K562 (cell line): ENCODE measurements around the gene CKAP5. TPM values are rescaled to one million over a fixed set of nuclear protein-coding genes. Genes with fewer than 3 reads are reported as not detected.

ENCODE experiments used
- ATAC-seq: fragments of 200-7000 bp; cut with Tn5 transposase; 3 replicates; pipeline ENCODE4 v1.9.1; 2020; ENCODE audit warnings: moderate library complexity
- BruUV-seq: library from RNA; stranded (reverse); fragments of 400-500 nt; replicated peaks from 2 replicates; lab custom pipeline; 2021; lab: Mats Ljungman, UMichigan
- CTCF ChIA-PET: fragments of 300-600 bp; formaldehyde crosslinking; extraction: SDS; loops from one replicate; lab custom pipeline; 2021; ENCODE audit warnings: low intra/inter-chr PET ratio; lab: Yijun Ruan, JAX
- POLR2A ChIA-PET: fragments of 300-600, 350-650 bp; sonication (Branson Sonifier 250); formaldehyde crosslinking; extraction: SDS; loops from one replicate; lab custom pipeline; 2021; ENCODE audit warnings: antibody characterized with exemption, inconsistent platforms; lab: Yijun Ruan, JAX
- DNase-seq, 4 experiments: peaks; one replicate each; pipeline versions ENCODE4 v3.0.0 to v3.0.0-alpha.2; 2011 to 2018; ENCODE audit warnings: low spot score in 3 of 4, mixed read lengths in 3 of 4; ENCODE audit errors: extremely low read depth in 1 of 4
- FAIRE-seq: peaks from 2 replicates; lab custom pipeline; 2011; peaks lifted over from hg19 to GRCh38; lab: Jason Lieb, UNC
- H2AFZ ChIP-seq: 2 replicates; pipeline ENCODE4 v1.6.0; 2011; ENCODE audit warnings: low read depth, low read length, control low read depth, inconsistent platforms
- H3K27ac ChIP-seq: fragments of 200-600 bp; 3 replicates; pipeline ENCODE4 v1.8.0; 2011; ENCODE audit warnings: low read depth, mild to moderate bottlenecking, control low read depth, inconsistent platforms, low read length, moderate library complexity, mixed read lengths; ENCODE audit errors: extremely low read depth
- H3K27me3 ChIP-seq, 2 experiments: fragments of 300-600 bp in 1 of 2; 2 replicates in 1 of 2; 3 replicates in 1 of 2; pipeline versions ENCODE4 v1.6.0 to v1.8.0; 2011; ENCODE audit warnings: inconsistent platforms in 2 of 2, low read length in 2 of 2, mild to moderate bottlenecking in 1 of 2, mixed read lengths in 1 of 2, moderate library complexity in 1 of 2; ENCODE audit not compliant: control insufficient read depth in 2 of 2, insufficient read depth in 2 of 2
- H3K36me3 ChIP-seq: fragments of 300-600 bp; 3 replicates; pipeline ENCODE4 v1.8.0; 2011; ENCODE audit warnings: mild to moderate bottlenecking, low read length, inconsistent platforms; ENCODE audit not compliant: control insufficient read depth, insufficient read depth
- H3K4me1 ChIP-seq, 2 experiments: fragments of 200-600 bp in 1 of 2; replicated peaks in 1 of 2; 2 replicates in 1 of 2; 3 replicates in 1 of 2; pipeline versions ENCODE4 v1.5.1 to v1.8.0; 2011; ENCODE audit warnings: inconsistent platforms in 2 of 2, low read length in 2 of 2, mild to moderate bottlenecking in 1 of 2, mixed read lengths in 1 of 2, moderate library complexity in 1 of 2; ENCODE audit not compliant: control insufficient read depth in 2 of 2, insufficient read depth in 2 of 2
- H3K4me2 ChIP-seq: 2 replicates; pipeline ENCODE4 v1.6.1; 2011; ENCODE audit warnings: low read length, control low read depth, inconsistent platforms, mixed read lengths; ENCODE audit not compliant: insufficient read depth
- H3K4me3 ChIP-seq: fragments of 200-600 bp; sonication (generic), shearing (Covaris generic); 2 replicates; pipeline ENCODE4 v1.5.1; 2016; ENCODE audit warnings: control low read depth, inconsistent platforms
- H3K79me2 ChIP-seq: fragments of 200-600 bp; 3 replicates; pipeline ENCODE4 v1.8.0; 2011; ENCODE audit warnings: low read length, inconsistent platforms; ENCODE audit not compliant: control insufficient read depth, insufficient read depth
- H3K9ac ChIP-seq, 2 experiments: 2 replicates each; pipeline versions ENCODE4 v1.6.0 to v1.6.1; 2011; ENCODE audit warnings: low read depth in 2 of 2, low read length in 2 of 2, control low read depth in 1 of 2, inconsistent platforms in 1 of 2, mild to moderate bottlenecking in 1 of 2, mixed read lengths in 1 of 2; ENCODE audit not compliant: insufficient read depth in 1 of 2
- H3K9me1 ChIP-seq: one replicate; pipeline ENCODE4 v1.6.0; 2011; ENCODE audit warnings: inconsistent platforms, mild to moderate bottlenecking, low read length, moderate library complexity; ENCODE audit not compliant: control insufficient read depth, insufficient read depth
- H3K9me3 ChIP-seq: replicated peaks from 2 replicates; pipeline ENCODE4 v1.5.1; 2011; ENCODE audit warnings: low read depth, low read length, inconsistent platforms; ENCODE audit not compliant: control insufficient read depth, insufficient read depth
- H4K20me1 ChIP-seq: replicated peaks from 2 replicates; pipeline ENCODE4 v1.6.1; 2011; ENCODE audit warnings: low read length, inconsistent platforms, mixed read lengths; ENCODE audit not compliant: control insufficient read depth, insufficient read depth
- FOXA1 ChIP-seq: fragments of 450-650 bp; IDR thresholded peaks from 2 replicates; pipeline ENCODE4 v1.6.1; 2016; ENCODE audit warnings: mild to moderate bottlenecking, borderline replicate concordance
- KLF6 ChIP-seq: fragments of 250-450 bp; sonication (Bioruptor Pico); IDR thresholded peaks from 2 replicates; pipeline ENCODE4 v1.4.0; 2020; ENCODE audit warnings: mild to moderate bottlenecking, moderate library complexity, borderline replicate concordance
- POLR3G ChIP-seq: IDR thresholded peaks from 2 replicates; pipeline ENCODE4 v1.6.1; 2011; ENCODE audit not compliant: insufficient read length, insufficient replicate concordance; ENCODE audit errors: extremely low read depth
- RBFOX2 ChIP-seq: fragments of 200-400 bp; formaldehyde crosslinking; IDR thresholded peaks from 2 replicates; pipeline ENCODE4 v1.6.1; 2017; ENCODE audit warnings: low read depth, mild to moderate bottlenecking, low read length, moderate library complexity
- RFX1 ChIP-seq: fragments of 450-650 bp; IDR thresholded peaks from 2 replicates; pipeline ENCODE4 v1.6.1; 2016; ENCODE audit warnings: mild to moderate bottlenecking, moderate library complexity
- ZNF766 ChIP-seq: fragments of 200-800 bp; sonication (Bioruptor generic); conservative IDR thresholded peaks from 2 replicates; pipeline ENCODE4 v1.6.1; 2016; ENCODE audit warnings: missing genetic modification characterization, missing compliant biosample characterization
- whole genome bisulfite sequencing: fragments of 100-300 bp; shearing (Covaris generic); methylation state at CpG from one replicate; pipeline ENCODE4 v1.1.6; 2016; ENCODE audit warnings: low coverage, mixed read lengths; ENCODE audit not compliant: insufficient coverage; ENCODE audit errors: missing lambda C conversion rate; 5-methylcytosine and 5-hydroxymethylcytosine counted together
- in situ Hi-C: fragments of 300-500 bp; cut with MboI; formaldehyde crosslinking; loops from 4 replicates; pipeline ENCODE4 v1.15.0; 2018; ENCODE audit warnings: inconsistent platforms, mixed read lengths
- intact Hi-C: fragments of 100-400 bp; cut with micrococcal nuclease; formaldehyde crosslinking; loops from 2 replicates; pipeline ENCODE4 v1.14.2; 2022
- polyA plus RNA-seq, 8 experiments: library from polyadenylated mRNA; depleted of rRNA in 4 of 8; stranded (reverse) in 5 of 8; unstranded in 3 of 8; fragments of >200 nt; fragmentation: Nextera tagmentation in 2 of 8; fragmentation: Illumina TruSeq in 1 of 8; extraction: Ambion mirVana in 2 of 8; extraction: Trizol in 1 of 8; gene quantifications; 2 replicates each; pipeline versions ENCODE4 v1.2.1 to v1.2.3, GENCODE V29; 2011 to 2014; ENCODE audit warnings: inconsistent platforms in 1 of 8, missing spikeins in 1 of 8
- total RNA-seq, 7 experiments: library from RNA; depleted of rRNA in 6 of 7; stranded (reverse); fragments of >200 nt in 6 of 7; fragmentation: Illumina TruSeq in 2 of 7; extraction: Trizol in 2 of 7; gene quantifications; 2 replicates each; pipeline versions ENCODE4 v1.2.1 to v1.2.3, GENCODE V29; 2011 to 2021; ENCODE audit warnings: low replicate concordance in 1 of 7
- TF ChIP-seq, protein P1 (sequence below): fragments of 250-450 bp; sonication (Bioruptor Pico); IDR thresholded peaks from 2 replicates; pipeline ENCODE4 v1.4.0; 2020

The CKAP5 gene
- total and polyA plus RNA-seq, 9 of the 15 experiments (the other 6 are each of a cell fraction or from before 2014, with no cell fraction given): 60.1 to 239 (median 139) TPM

DNA sequence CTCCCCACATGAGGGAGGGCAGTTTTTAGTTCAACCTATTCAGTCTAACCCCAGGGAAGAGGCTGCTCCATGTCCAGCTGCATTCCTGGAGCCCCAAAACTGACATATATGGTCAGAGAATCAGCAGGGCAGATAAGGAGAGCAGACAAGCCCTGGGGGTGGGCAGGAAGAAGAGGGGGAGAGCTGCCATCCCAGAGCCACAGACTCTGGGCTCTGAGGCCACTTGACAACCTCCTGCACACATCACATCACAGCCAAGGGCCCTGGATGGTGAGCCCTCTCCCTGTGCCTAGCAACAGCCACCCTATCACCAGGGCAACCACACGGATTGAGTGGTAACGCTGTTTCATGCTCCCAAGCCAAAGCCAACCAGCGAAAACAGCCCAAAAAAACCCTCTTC is 148.8 kb downstream of the CKAP5 start:
- H3K9ac ChIP-seq: peak overlapping the region in 1 of 2 experiments; percentile 80; a peak in 2 of 4 replicates
- H3K9me1 ChIP-seq: no peaks in the 10 kb centered on the region
- no peak overlapping the region for H3K4me2 ChIP-seq
- no peak overlapping the region for H3K27ac ChIP-seq
- H3K9me3 ChIP-seq: no peaks in the 10 kb centered on the region
- POLR2A ChIA-PET: interaction anchor here (0.6 to 1.8 kb wide), 4 partner anchors 12 to 1024 kb away, joined by 3 to 4 read pairs (median 4); no protein-coding TSS in a partner anchor
- in situ Hi-C loops: no loop called here
- 27% methylated on average over 3 of the region's 3 CpGs for WGBS
- no peak for DNase-seq
- H3K36me3 ChIP-seq: peaks cover 34% of the 10 kb centered on the region
- H3K4me3 ChIP-seq: no peak overlapping the region
- intact Hi-C loops: no loop called here
- peaks cover 24 to 37% of the 10 kb centered on the region in 2 experiments for H3K4me1 ChIP-seq
- H4K20me1 ChIP-seq: no peaks in the 10 kb centered on the region
- no peak overlapping the region for H2AFZ ChIP-seq
- TF ChIP-seq FOXA1: no peak
- no peak for TF ChIP-seq ZNF766 (CRISPR knock-in tag)
- TF ChIP-seq RFX1: peak; percentile 71
- no peak for TF ChIP-seq POLR3G
- no peak for TF ChIP-seq KLF6 (CRISPR knock-in tag)
- TF ChIP-seq, all 486 proteins: peak for 1
- Histone ChIP-seq H3K79me2 (peaks cover 38% of the 10 kb centered on the region), H3K27me3 (no peaks in the 10 kb centered on the region)
- CTCF ChIA-PET: no interaction called here
- ATAC-seq: no peak
- no TSS peak for BruUV-seq
- FAIRE-seq: no peak

DNA sequence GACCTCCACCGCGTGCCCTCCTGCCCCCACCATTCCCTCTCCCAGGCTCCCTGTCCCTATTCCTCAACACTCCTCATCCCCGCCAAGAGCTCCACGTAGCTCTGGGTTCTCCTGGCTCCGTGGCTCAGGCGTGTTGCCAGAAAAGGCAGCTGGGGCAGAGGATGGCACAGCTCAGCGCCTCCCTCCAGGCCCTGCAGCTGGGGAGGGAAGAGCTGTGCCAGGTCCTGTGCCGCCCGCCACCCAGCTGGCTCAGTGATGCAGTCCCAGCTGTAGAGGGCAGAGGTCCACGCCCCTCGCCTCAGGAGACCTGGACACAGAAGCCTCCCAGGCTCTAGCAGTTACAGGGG is 149.9 kb downstream of the CKAP5 start:
- peaks cover 28% of the 10 kb centered on the region; the same call in 2 of the 3 replicates for H3K36me3 ChIP-seq
- in situ Hi-C loops (no loop called here), intact Hi-C loops (no loop called here)
- no peak overlapping the region for H2AFZ ChIP-seq
- no peaks in the 10 kb centered on the region for H4K20me1 ChIP-seq
- H3K79me2 ChIP-seq: peaks cover 28% of the 10 kb centered on the region
- H3K9me3 ChIP-seq: no peaks in the 10 kb centered on the region
- no peak overlapping the region for H3K4me3 ChIP-seq
- no peak overlapping the region for H3K4me2 ChIP-seq
- no peaks in the 10 kb centered on the region for H3K9me1 ChIP-seq
- peaks cover 24 to 33% of the 10 kb centered on the region in 2 experiments; a peak in 4 of 5 replicates for H3K4me1 ChIP-seq
- no TSS peak for BruUV-seq
- CTCF ChIA-PET: no interaction called here
- POLR2A ChIA-PET: interaction anchor here (1.1 to 1.8 kb wide), 5 partner anchors 10 to 22 kb away, joined by 3 to 4 read pairs (median 3); no protein-coding TSS in a partner anchor
- H3K9ac ChIP-seq: peak overlapping the region in 1 of 2 experiments; percentile 73; a peak in 2 of 4 replicates
- 92% methylated on average over 9 of the region's 11 CpGs for WGBS
- FAIRE-seq (no peak), DNase-seq (no peak), ATAC-seq (no peak)
- peak; percentile 46; the same call in 1 of the 2 replicates for TF ChIP-seq RBFOX2
- TF ChIP-seq, protein P1, sequence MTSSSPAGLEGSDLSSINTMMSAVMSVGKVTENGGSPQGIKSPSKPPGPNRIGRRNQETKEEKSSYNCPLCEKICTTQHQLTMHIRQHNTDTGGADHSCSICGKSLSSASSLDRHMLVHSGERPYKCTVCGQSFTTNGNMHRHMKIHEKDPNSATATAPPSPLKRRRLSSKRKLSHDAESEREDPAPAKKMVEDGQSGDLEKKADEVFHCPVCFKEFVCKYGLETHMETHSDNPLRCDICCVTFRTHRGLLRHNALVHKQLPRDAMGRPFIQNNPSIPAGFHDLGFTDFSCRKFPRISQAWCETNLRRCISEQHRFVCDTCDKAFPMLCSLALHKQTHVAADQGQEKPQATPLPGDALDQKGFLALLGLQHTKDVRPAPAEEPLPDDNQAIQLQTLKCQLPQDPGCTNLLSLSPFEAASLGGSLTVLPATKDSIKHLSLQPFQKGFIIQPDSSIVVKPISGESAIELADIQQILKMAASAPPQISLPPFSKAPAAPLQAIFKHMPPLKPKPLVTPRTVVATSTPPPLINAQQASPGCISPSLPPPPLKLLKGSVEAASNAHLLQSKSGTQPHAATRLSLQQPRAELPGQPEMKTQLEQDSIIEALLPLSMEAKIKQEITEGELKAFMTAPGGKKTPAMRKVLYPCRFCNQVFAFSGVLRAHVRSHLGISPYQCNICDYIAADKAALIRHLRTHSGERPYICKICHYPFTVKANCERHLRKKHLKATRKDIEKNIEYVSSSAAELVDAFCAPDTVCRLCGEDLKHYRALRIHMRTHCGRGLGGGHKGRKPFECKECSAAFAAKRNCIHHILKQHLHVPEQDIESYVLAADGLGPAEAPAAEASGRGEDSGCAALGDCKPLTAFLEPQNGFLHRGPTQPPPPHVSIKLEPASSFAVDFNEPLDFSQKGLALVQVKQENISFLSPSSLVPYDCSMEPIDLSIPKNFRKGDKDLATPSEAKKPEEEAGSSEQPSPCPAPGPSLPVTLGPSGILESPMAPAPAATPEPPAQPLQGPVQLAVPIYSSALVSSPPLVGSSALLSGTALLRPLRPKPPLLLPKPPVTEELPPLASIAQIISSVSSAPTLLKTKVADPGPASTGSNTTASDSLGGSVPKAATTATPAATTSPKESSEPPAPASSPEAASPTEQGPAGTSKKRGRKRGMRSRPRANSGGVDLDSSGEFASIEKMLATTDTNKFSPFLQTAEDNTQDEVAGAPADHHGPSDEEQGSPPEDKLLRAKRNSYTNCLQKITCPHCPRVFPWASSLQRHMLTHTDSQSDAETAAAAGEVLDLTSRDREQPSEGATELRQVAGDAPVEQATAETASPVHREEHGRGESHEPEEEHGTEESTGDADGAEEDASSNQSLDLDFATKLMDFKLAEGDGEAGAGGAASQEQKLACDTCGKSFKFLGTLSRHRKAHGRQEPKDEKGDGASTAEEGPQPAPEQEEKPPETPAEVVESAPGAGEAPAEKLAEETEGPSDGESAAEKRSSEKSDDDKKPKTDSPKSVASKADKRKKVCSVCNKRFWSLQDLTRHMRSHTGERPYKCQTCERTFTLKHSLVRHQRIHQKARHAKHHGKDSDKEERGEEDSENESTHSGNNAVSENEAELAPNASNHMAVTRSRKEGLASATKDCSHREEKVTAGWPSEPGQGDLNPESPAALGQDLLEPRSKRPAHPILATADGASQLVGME (CRISPR knock-in tag): no peak
- H3K27ac ChIP-seq: no peak overlapping the region
- H3K27me3 ChIP-seq: no peaks in the 10 kb centered on the region
